NK-92 treated with Interleukin-12 subunit alpha and Interleukin-12 subunit beta, amount 100 ng/mL, for 24 hours (cell line): ENCODE measurements around the gene TMEM178A.
"Not testable (repeated sequence)": the region's sequence is repeated elsewhere in the genome, so short reads cannot be mapped to it uniquely, and the experiment has no call there.

ENCODE experiments used
- DNase-seq: peaks from one replicate; lab custom pipeline; 2025; lab: John Stamatoyannopoulos, UW

The TMEM178A gene

GRCh38 chr2:39665811-39666490 lies at the start of gene TMEM178A:
TMEM178A (plus strand) TSS chr2:39665917; CDS start chr2:39665975, 58 bp downstream.
- no peak for DNase-seq

DNA sequence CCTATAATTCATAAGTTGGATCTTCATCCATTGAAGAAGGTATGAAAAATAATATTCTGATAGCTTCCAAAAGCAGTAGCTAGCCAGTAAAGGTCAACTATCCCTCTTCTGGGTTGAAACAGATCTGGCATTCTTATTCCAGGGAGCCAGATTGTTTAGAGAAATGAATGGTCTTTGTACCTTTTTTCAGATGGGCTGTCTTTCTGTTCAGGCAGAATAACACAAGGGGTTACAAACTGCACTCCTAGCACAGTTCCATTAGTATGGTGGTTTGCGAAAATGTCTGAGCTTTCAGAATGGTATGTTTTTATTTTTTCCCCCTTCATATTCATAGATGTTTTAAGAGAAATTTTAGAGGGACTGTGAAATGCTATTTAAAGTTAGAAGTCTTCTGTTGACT lies 47.5 kb upstream of the TMEM178A start:
- DNase-seq = no peak

GRCh38 chr2:39618736-39619135 lies 47.0 kb upstream of the TMEM178A start:
- DNase-seq = no peak

DNA sequence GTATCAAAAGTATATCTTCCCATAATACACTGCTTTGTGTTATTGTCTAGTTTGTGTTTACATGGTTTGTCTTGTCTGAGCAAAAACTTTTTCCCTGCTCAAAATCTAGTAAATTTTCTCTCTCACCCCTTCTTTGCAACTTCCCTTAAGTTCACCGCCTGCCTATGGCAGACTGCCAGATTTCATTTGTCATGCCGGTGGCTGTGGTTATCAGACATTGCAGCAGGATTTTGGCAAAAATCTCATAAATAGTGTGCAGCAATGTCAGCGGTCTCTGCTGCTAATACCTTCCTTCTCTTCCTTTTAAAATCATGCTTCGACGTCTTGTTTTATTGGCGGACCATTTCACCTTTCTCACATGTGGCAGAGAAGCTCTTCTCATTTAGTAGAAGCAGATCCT lies 45.6 kb upstream of the TMEM178A start:
- no peak for DNase-seq

DNA sequence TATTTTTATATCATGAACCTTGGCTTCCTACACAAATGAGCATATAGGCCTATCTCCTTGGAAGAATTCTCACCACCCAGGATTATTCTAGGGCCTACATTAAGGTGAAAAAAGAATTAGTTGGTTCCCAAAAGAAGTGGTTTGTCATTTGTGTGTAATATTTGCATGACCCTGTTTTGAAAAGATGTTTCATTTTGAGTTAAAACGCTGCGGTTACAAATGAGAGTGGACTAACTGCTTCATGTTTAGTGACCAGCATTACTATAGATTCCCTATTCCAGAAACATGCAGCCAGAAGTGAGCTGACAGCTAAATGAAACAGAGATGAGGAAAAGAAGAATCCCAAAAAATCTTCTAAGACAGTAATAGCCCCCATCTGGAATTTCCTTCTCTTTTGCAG lies 44.1 kb upstream of the TMEM178A start:
- DNase-seq = no peak

- no peak for DNase-seq
These were observed 42.9 kb upstream of the TMEM178A start for GRCh38 chr2:39622860-39623259.

GRCh38 chr2:39623917-39624316 lies 41.8 kb upstream of the TMEM178A start:
- no peak for DNase-seq

DNA sequence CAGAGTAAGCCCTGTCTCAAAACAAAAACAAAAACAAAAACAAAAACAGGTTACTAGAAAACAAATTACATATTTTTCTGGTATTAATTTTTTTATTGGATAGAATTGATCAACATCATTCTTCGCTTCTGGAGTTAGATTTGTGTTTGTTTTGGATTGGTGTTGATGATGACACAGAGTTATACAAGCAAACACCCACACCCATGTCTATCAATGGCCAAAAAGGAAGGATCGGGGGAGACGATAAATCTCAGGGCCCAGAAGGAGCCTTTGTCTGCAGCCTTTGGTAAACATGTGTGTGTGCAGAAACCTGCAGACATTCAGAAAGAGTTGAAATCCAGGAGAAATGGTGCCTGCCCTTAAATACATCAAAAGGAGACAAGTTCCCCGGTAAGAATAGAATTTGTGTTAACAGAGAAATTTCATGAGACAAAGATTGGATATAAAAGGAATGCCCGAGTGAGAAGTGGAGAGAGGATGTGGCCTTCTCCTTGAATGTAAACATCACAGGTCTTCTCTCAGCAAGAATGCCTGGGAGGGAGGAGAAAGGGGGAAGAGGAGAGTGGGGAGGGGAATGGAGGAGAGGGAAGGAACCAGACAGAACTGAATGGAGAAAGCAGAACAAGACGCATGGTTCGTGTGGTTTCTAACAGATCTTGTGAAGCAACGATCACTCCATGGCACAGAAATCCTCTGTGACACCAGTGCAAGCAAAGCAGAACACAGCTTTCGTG lies 40.4 kb upstream of the TMEM178A start:
- no peak for DNase-seq

- no peak for DNase-seq
These were observed 39.8 kb upstream of the TMEM178A start for GRCh38 chr2:39625927-39626270.

DNA sequence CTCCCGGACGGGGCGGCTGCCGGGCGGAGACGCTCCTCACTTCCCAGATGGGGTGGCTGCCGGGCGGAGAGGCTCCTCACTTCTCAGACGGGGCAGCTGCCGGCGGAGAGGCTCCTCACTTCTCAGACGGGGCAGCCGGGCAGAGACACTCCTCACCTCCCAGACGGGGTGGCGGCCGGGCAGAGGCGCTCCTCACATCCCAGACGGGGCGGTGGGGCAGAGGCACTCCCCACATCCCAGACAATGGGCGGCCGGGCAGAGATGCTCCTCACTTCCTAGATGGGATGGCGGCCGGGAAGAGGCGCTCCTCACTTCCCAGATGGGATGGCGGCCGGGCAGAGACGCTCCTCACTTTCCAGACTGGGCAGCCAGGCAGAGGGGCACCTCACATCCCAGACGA lies 37.4 kb upstream of the TMEM178A start:
- not testable (repeated sequence) for DNase-seq

- no peak for DNase-seq
These were observed 36.1 kb upstream of the TMEM178A start for GRCh38 chr2:39629646-39630045.

DNA sequence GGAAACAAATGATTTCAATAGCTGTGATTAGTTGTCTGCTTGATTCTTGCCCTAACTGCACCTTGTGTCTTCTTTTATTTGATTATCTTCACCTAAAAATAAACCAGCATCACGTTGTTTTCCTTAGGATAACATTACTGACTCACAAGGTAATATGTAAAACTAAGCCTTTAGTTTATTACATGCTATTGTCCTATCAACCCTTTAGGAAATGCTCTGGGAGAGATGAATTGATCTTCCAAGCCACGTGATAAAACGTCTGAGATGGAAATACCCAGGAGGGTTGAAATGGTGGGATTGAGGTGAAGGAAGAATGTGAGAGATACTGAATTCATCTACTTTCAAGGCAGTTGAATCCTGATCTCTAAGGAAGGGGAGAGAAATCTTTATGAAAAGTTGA lies 34.5 kb upstream of the TMEM178A start:
- DNase-seq = no peak

GRCh38 chr2:39631718-39632117 lies 34.0 kb upstream of the TMEM178A start:
- DNase-seq = no peak

GRCh38 chr2:39632876-39633275 lies 32.8 kb upstream of the TMEM178A start:
- DNase-seq = no peak

DNA sequence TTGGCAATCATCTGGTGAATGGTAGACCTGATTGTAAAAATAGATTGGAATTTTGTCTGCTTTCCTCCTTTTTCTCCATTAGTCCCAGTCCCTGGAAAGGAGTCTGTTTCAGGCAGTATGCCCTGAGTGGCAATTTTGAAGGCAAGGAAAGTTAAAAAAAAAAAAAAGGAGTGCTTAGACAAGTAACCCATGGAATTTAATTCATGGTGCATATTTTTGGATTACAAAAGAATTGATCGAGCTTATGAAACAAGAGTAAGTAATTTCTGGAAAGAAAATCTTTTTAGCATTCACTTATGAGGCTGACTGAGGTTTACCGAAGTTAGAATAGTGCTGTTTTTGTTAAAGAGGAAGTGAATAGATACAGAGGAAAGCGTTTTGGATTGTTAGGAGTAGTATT lies 29.4 kb upstream of the TMEM178A start:
- DNase-seq = no peak

DNA sequence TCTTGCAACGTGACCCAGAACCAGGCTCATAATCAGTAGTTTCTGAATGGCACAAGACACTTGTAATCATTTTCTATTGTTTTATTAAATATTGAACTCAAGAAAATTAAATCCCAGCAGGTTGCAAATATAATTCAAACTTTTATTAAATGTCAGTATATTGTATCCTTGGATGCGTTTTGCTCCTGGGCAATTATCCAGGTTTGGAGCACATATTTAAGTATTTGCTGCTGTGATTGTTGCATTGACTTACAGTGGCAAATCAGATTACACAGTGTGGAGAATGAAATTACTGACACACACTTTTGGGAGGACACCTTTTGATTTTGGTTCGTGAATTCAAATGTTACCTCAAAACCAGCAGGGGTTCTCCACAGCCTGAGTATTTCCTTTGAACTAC lies 27.1 kb upstream of the TMEM178A start:
- DNase-seq = no peak

DNA sequence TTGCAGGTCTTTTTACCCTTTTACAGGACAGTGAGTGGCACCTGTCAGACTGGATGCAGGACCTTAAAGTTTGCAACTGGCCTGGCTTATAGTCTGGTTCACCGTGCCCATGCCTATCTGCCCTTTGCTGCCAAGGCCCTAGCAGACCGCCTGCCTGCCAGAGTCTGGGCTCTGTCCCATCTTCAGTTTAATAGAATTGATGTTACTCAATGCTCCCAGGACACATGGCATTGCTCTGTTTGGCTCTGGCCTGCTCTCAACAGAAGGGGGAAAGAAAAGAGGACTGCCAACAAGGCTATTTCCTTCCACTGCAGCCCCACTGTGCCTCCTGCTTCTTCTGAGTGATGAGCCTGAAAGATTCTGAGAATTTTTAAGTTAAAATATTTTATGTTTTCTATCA lies 25.6 kb upstream of the TMEM178A start:
- no peak for DNase-seq

- DNase-seq = no peak
These were observed 25.0 kb upstream of the TMEM178A start for GRCh38 chr2:39640681-39641080.

- no peak for DNase-seq
These were observed 24.1 kb upstream of the TMEM178A start for GRCh38 chr2:39641635-39642034.

- no peak for DNase-seq
These were observed 23.5 kb upstream of the TMEM178A start for GRCh38 chr2:39642051-39642718.

DNA sequence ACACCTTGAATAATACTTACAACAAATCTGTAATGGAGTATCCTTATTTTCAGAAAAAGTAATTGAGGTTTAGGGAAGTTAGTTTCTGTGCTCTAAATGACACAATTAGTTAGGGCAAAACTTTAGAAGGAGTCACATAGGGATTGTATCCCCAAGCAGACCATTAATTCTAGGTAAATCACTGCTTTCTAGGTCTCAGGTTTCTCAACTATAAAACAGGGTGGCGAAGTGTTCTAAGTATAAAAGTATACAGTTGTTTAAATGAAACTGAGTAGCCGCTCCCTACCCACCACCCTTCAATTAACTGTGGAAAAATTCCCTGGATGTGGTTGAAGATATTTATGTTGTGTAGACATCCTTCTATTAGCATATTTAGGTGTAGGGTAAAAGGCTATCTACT lies 19.9 kb upstream of the TMEM178A start:
- no peak for DNase-seq

DNA sequence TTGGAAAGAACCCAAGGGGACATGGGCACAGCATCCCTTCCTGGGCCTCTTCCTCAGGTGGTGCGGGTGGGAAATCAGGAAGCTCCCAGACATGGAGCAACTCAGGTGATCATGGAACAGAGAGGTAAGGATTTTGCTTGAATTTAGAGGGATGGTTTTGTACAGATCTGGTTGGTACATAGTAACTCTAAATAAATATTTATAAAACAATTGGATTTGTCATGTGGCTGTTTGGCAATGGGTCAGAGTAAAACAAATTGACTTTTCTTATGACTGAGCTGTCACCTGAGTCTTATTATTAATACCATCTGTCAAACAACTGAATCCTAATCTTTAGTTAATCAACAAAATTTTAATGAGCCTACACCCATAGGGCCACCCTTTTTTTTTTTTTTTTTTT lies 19.4 kb upstream of the TMEM178A start:
- no peak for DNase-seq

DNA sequence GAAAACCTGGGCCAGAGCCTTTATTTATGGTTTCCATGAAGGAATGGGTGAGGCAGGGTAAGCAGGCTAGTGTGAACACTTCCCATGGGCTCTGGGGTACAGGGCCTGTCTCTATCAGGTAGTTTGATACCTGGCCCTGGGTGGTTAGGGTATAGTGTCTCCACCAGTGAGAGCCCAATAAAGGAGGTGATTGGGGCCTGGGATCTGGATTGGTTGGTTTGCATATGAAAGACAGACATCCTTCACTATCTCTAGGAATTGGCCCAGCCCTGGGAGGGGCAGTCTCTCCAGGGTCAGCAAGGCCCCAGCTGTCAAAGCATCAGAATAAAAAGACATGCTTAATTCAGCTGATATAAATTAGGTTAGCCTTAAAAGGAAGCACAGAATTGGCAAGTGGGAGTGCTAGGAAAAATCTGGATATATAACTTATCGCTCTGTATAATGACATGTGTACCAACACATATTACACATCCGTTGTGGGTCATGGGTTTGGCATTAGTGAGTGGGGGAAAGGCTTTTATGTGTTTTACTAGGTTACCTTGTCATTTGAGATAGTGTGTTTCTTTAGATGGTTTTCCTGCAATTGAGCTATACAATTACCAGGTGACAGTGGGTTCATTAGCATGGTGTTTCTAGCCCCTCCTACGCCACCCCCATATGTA lies 18.5 kb upstream of the TMEM178A start:
- no peak for DNase-seq
